ENCODE measurements around the gene AMOTL1. TPM values are rescaled to one million over a fixed set of nuclear protein-coding genes. Genes with fewer than 3 reads are reported as not detected.

The AMOTL1 gene
- total and polyA plus RNA-seq, 11 donors, result 6.2 to 76.0 (median 50.9) TPM

DNA sequence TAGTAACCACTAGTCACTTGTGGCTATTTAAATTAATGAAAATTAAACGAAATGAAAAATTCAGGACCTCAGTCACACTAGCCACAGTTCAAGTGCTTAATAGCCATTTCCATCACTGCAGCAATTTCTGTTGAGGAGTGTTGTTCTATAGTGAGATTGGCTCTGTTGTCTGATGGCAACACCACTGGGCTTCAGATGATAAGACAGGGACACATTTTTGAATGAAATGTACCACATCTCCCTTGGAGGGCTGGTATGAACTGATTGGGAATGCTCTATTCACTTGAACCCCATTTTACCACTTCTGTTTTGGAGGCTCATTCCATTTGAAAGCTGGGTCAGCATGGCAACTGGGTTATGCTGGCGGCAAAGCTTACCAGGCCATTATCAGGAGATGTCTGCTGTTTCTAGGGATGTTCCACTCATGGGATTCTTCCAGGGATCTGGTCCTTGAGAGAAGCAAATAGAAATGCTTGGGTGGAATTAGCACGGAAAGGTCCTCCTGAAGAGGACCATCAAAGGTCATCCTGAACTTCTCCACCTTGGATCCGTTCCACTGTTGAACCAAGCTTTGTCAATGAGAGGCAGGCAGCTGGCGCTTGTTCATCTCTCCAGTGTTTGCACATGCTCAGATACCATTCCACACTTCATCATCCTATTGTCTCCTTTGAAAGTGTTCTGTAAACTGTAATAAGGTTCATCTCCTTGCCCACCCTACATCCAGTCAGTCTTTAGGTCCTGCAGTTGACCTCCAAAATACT lies 7.6 kb downstream of the AMOTL1 start:
- peak overlapping the region in 1 of 12 donors; percentile 40 for H3K27ac ChIP-seq
- no peaks in the 10 kb centered on the region for H3K9me3 ChIP-seq
- H3K4me3 ChIP-seq, result no peak overlapping the region
- H3K36me3 ChIP-seq, result no peaks in the 10 kb centered on the region
- H3K27me3 ChIP-seq, result no peaks in the 10 kb centered on the region
- DNase-seq, result no peak
- 83 to 93% (median 90%) methylated on average over 5 of the region's 5 CpGs for WGBS, 4 donors
- ATAC-seq, result no peak
- H3K4me1 ChIP-seq, result peaks cover 0 to 51% (median 26%) of the 10 kb centered on the region in 12 donors
- intact Hi-C loops (cut with DNase I), result no loop called here
- TF ChIP-seq POLR2A (IDR thresholded peaks at IDR 0.05), result no peak
- TF ChIP-seq, protein P1, sequence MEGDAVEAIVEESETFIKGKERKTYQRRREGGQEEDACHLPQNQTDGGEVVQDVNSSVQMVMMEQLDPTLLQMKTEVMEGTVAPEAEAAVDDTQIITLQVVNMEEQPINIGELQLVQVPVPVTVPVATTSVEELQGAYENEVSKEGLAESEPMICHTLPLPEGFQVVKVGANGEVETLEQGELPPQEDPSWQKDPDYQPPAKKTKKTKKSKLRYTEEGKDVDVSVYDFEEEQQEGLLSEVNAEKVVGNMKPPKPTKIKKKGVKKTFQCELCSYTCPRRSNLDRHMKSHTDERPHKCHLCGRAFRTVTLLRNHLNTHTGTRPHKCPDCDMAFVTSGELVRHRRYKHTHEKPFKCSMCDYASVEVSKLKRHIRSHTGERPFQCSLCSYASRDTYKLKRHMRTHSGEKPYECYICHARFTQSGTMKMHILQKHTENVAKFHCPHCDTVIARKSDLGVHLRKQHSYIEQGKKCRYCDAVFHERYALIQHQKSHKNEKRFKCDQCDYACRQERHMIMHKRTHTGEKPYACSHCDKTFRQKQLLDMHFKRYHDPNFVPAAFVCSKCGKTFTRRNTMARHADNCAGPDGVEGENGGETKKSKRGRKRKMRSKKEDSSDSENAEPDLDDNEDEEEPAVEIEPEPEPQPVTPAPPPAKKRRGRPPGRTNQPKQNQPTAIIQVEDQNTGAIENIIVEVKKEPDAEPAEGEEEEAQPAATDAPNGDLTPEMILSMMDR (IDR thresholded peaks at IDR 0.05), result no peak

DNA sequence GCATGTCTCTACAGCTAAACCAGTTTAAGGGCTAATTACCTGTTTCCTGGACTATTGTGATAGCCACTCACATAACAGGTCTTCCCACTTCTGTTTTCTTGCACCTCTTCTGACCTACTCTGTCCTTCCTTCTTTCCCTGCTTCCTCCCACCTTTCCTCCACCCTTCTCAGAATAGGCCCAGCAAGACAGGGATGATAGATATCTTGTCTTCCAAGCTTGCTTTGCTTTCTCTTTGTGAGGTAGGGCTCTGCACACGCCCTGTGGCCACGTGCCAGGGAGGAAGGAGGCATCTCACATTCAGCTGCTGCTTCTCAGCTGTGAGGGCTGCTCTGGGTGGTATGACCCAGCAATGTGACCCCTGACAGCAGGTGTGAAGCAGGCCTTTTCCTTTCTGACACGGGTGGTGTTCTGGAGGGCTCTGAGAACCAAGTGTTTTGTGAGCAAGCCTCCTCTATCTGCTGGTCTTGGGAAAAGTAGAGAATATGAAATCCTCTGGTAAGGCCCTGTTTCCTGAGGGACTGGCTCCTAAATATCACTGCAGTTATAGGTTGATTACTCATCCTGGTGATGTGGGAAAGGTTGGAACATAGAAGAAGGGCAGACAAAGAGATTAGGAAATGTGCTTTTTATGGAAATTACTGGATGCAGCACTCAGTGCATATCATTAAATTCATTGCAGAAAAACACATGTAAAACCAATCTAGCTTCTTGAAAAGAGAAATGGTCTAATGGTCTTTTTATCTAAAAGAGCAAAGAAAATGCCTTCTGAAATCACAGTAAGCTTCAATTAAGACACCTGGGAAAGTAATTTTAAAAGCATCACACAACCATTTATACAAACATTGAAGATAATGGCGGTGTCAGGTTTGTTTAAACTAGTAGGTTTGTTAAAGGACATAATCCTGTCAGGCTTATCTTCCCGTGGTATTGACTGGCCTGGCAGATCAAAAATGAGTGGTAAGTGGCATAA lies 8.5 kb downstream of the AMOTL1 start:
- WGBS, 4 donors, result 32 to 53% (median 45%) methylated on average over 5 of the region's 5 CpGs
- no peaks in the 10 kb centered on the region for H3K36me3 ChIP-seq
- ATAC-seq, result peak in 3 of 4 donors; percentile 39 to 59 (median 50)
- intact Hi-C loops (cut with DNase I), result no loop called here
- peak overlapping the region in 3 of 12 donors; percentile 32 to 40 (median 38) for H3K27ac ChIP-seq
- H3K27me3 ChIP-seq, result no peaks in the 10 kb centered on the region
- TF ChIP-seq, protein P1 (IDR thresholded peaks at IDR 0.05), result no peak
- no peak for TF ChIP-seq POLR2A (IDR thresholded peaks at IDR 0.05)
- no peak overlapping the region for H3K4me3 ChIP-seq
- peaks cover 0 to 54% (median 30%) of the 10 kb centered on the region in 12 donors for H3K4me1 ChIP-seq
- peak in 2 of 5 donors; percentile 35 to 36 for DNase-seq
- H3K9me3 ChIP-seq, result no peaks in the 10 kb centered on the region

DNA sequence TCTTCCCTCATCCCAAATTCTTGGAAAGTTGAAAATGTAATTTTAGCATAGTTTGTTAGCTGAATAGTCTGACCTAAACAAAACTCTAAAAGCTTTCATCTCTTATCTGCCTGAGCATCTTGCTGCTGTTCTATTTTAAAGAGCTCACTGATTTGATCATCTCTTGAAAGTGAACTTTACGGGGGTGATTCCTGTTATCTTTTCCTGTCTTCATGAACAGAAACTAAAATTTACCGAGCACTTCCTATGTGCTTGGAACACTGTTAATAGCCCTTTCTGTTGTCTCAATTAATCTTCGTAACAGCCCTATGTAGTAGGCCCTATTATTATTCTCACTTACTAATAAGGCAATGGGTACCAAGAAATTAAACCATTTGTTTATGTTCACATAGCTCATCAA lies 12.3 kb downstream of the AMOTL1 start:
- Histone ChIP-seq H3K27ac (peak overlapping the region in 8 of 12 donors; percentile 2 to 58 (median 21)), H3K4me1 (peaks cover under 1 to 72% (median 43%) of the 10 kb centered on the region in 12 donors), H3K4me3 (peak overlapping the region in 6 of 12 donors; percentile 0 to 30 (median 12)), H3K36me3 (no peaks in the 10 kb centered on the region), H3K27me3 (no peaks in the 10 kb centered on the region), H3K9me3 (no peaks in the 10 kb centered on the region)
- no peak for TF ChIP-seq POLR2A (IDR thresholded peaks at IDR 0.05)
- no peak for DNase-seq
- ATAC-seq, result peak in 1 of 4 donors; percentile 55
- 32 to 41% (median 37%) methylated on average over 3 of the region's 3 CpGs for WGBS, 4 donors
- intact Hi-C loops (cut with DNase I), result loop anchor here in 2 of 10 donors (10.0 kb wide), 2 partner anchors 94 to 114 kb away; no protein-coding TSS in a partner anchor

DNA sequence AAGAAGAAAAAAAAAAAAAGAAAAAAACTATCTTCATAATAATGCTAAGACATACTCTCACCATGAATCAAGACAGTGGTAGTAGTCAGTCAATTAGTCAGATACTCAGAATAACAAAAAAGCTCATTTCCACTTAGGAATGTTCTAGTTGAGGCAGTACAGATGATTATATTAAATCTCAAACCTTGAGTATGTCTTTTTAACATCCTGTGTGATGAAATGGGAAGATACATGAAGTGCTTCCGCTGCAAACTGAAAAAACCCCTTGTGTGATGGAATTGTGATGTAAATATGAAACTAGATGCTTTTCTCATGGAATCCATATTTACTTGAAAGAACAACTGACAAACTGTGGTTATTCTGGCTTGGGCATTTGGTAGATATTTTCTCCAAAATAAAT lies 13.7 kb downstream of the AMOTL1 start:
- no peak overlapping the region for H3K4me3 ChIP-seq
- peak in 1 of 4 donors; percentile 75 for ATAC-seq
- TF ChIP-seq, protein P1 (IDR thresholded peaks at IDR 0.05), result no peak
- no peak for TF ChIP-seq POLR2A (IDR thresholded peaks at IDR 0.05)
- no peaks in the 10 kb centered on the region for H3K36me3 ChIP-seq
- H3K4me1 ChIP-seq, result peaks cover 0 to 72% (median 38%) of the 10 kb centered on the region in 12 donors
- intact Hi-C loops (cut with DNase I), result loop anchor here in 2 of 10 donors (10.0 kb wide), 2 partner anchors 93 to 113 kb away; no protein-coding TSS in a partner anchor
- H3K9me3 ChIP-seq, result no peaks in the 10 kb centered on the region
- no peaks in the 10 kb centered on the region for H3K27me3 ChIP-seq
- H3K27ac ChIP-seq, result peak overlapping the region in 2 of 12 donors; percentile 8
- 84 to 100% (median 93%) methylated on average over 1 of the region's 1 CpG for WGBS, 4 donors
- DNase-seq, result no peak
